DND-41 (cell line): ENCODE data around the gene PDE6B.
"Not testable (repeated sequence)": the region's sequence is repeated elsewhere in the genome, so short reads cannot be mapped to it uniquely, and the experiment has no call there.

Experiments
- ATAC-seq: fragments of 200-7000 bp; cut with Tn5 transposase; 3 replicates; pipeline ENCODE4 v1.9.1; 2021; ENCODE audit warnings: low read depth; ENCODE audit not compliant: insufficient read depth
- DNase-seq: peaks from one replicate; pipeline ENCODE4 v3.0.0-alpha.2; 2020
- H2AFZ ChIP-seq: 2 replicates; pipeline ENCODE4 v1.6.0; 2012; ENCODE audit warnings: low read depth, low read length
- H3K27ac ChIP-seq: 2 replicates; pipeline ENCODE4 v1.5.1; 2012; ENCODE audit warnings: low read length, inconsistent platforms
- H3K27me3 ChIP-seq: fragments of 200-600 bp; sonication (generic); 2 replicates; pipeline ENCODE4 v1.6.0; 2012; ENCODE audit warnings: low read length, mild to moderate bottlenecking, inconsistent platforms; ENCODE audit not compliant: insufficient read depth, poor library complexity
- H3K36me3 ChIP-seq: 2 replicates; pipeline ENCODE4 v1.5.1; 2012; ENCODE audit warnings: low read length, inconsistent platforms; ENCODE audit not compliant: insufficient read depth
- H3K4me1 ChIP-seq: 2 replicates; pipeline ENCODE4 v1.5.1; 2012; ENCODE audit warnings: mild to moderate bottlenecking, low read length; ENCODE audit not compliant: insufficient read depth
- H3K4me2 ChIP-seq: 2 replicates; pipeline ENCODE4 v1.6.0; 2012; ENCODE audit warnings: mild to moderate bottlenecking, moderate library complexity, low read length, inconsistent platforms; ENCODE audit not compliant: insufficient read depth
- H3K4me3 ChIP-seq, 2 experiments: fragments of 200-600 bp in 1 of 2; shearing (Covaris generic) in 1 of 2; 2 replicates each; pipeline ENCODE4 v1.5.1; 2012 to 2016; ENCODE audit warnings: inconsistent platforms in 2 of 2, low read length in 2 of 2, mild to moderate bottlenecking in 2 of 2, low read depth in 1 of 2, moderate library complexity in 1 of 2
- H3K79me2 ChIP-seq: 2 replicates; pipeline ENCODE4 v1.6.0; 2012; ENCODE audit warnings: low read length, inconsistent platforms; ENCODE audit not compliant: insufficient read depth
- H3K9ac ChIP-seq: 2 replicates; pipeline ENCODE4 v1.6.0; 2012; ENCODE audit warnings: low read depth, mild to moderate bottlenecking, inconsistent platforms, low read length, moderate library complexity
- H3K9me3 ChIP-seq: 2 replicates; pipeline ENCODE4 v1.5.1; 2012; ENCODE audit warnings: low read length, moderate library complexity, mild to moderate bottlenecking, inconsistent platforms; ENCODE audit not compliant: insufficient read depth, severe bottlenecking
- H4K20me1 ChIP-seq: 2 replicates; pipeline ENCODE4 v1.6.0; 2012; ENCODE audit warnings: low read length; ENCODE audit not compliant: insufficient read depth
- EZH2 ChIP-seq: IDR thresholded peaks from 3 replicates; pipeline ENCODE4 v1.6.1; 2012; ENCODE audit warnings: borderline replicate concordance, low read depth, mild to moderate bottlenecking, moderate library complexity, low read length, inconsistent platforms; ENCODE audit not compliant: severe bottlenecking
- TF ChIP-seq, protein P1 (sequence below): IDR thresholded peaks from 2 replicates; pipeline ENCODE4 v1.5.1; 2012; ENCODE audit warnings: borderline replicate concordance, low read length, moderate library complexity, mild to moderate bottlenecking; ENCODE audit not compliant: poor library complexity, severe bottlenecking; ENCODE audit errors: extremely low read depth

The PDE6B gene

DNA sequence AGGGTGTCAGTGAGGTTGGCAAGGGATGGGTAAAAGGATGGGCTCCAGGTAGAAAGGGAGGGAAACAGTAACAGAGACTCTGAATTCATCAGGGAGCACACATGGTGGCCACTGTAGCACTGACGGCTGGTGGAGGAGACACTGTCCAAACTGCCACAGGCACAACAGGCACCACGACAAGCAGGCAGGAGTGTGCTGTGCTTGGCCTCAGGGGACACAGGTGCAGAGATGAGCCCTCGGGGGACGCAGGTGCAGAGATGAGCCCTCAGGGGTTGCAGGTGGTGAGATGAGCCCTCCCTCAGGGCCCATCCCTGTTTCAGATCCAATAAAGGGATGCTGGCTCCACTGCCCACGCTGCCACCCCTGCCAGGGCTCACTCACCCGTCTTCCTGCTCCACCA, 7.6 kb downstream of the PDE6B start:
- Histone ChIP-seq H3K27ac (no peak overlapping the region), H2AFZ (no peak overlapping the region), H3K36me3 (no peaks in the 10 kb centered on the region), H4K20me1 (no peaks in the 10 kb centered on the region), H3K4me2 (no peak overlapping the region), H3K9ac (no peak overlapping the region), H3K79me2 (no peaks in the 10 kb centered on the region), H3K4me3 (no peak overlapping the region), H3K9me3 (peaks cover 16% of the 10 kb centered on the region), H3K4me1 (no peaks in the 10 kb centered on the region), H3K27me3 (no peaks in the 10 kb centered on the region)
- TF ChIP-seq, protein P1, sequence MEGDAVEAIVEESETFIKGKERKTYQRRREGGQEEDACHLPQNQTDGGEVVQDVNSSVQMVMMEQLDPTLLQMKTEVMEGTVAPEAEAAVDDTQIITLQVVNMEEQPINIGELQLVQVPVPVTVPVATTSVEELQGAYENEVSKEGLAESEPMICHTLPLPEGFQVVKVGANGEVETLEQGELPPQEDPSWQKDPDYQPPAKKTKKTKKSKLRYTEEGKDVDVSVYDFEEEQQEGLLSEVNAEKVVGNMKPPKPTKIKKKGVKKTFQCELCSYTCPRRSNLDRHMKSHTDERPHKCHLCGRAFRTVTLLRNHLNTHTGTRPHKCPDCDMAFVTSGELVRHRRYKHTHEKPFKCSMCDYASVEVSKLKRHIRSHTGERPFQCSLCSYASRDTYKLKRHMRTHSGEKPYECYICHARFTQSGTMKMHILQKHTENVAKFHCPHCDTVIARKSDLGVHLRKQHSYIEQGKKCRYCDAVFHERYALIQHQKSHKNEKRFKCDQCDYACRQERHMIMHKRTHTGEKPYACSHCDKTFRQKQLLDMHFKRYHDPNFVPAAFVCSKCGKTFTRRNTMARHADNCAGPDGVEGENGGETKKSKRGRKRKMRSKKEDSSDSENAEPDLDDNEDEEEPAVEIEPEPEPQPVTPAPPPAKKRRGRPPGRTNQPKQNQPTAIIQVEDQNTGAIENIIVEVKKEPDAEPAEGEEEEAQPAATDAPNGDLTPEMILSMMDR, result no peak
- no peak for TF ChIP-seq EZH2
- ATAC-seq, result no peak
- no peak for DNase-seq

DNA sequence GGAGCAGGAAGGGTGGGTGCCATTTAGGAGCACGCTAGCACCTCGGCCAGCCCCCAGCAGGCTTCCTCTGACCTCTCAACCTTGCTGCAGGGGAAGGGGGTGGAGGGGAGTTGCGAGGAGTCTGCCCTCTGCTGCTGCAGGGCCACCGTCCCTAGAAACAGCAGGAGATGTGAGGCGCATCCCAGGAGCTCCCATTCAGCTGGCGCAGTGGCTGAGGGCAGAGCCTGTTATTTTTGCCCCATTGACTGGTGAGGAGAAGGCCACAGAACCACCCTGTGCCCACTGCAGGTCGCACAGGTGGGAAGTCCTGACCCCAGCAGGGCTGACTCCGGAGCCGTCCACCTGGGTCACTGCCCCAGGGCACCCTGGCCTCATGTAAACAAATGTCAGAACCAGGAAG, 8.0 kb downstream of the PDE6B start:
- Histone ChIP-seq H3K36me3 (no peaks in the 10 kb centered on the region), H4K20me1 (no peaks in the 10 kb centered on the region), H3K27me3 (no peaks in the 10 kb centered on the region), H3K4me1 (no peaks in the 10 kb centered on the region), H3K4me3 (no peak overlapping the region), H3K9ac (no peak overlapping the region), H3K9me3 (peaks cover 16% of the 10 kb centered on the region), H3K4me2 (no peak overlapping the region), H3K79me2 (no peaks in the 10 kb centered on the region), H2AFZ (no peak overlapping the region), H3K27ac (no peak overlapping the region)
- DNase-seq (no peak), ATAC-seq (no peak)
- TF ChIP-seq, protein P1, result no peak
- TF ChIP-seq EZH2, result no peak

DNA sequence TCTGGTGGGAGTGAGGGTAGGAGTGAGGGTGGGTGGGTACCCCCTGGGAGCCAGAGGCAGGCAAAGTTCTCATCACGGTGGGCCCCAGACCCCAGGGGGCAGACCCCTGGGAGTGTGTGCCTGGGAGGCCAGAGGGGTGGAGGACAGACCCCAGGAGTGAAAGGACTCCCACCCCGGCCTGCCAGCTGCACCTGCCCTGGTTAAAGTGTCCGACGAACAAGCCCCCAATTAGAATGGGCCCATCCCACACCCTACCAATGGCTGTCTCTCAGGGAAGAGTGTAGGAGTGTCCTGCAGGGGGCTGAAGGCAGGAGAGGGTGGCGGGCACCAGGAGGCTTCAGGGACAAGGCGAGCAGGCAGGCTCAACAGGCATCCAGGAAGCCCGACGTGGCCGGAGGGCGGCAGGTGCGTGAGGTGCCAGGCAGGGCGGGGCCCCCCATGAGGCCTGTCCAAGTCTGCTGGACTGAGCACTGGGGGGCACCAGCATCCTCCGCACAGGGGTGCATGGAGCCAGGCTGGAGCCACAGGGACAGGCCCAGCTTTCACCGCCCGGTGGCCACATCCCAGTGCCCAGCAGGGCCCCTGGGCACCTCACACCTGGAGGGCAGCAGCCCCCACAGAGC, 8.7 kb downstream of the PDE6B start:
- no peak overlapping the region for H3K4me3 ChIP-seq
- H3K9me3 ChIP-seq, result peaks cover 16% of the 10 kb centered on the region
- TF ChIP-seq, protein P1, result no peak
- TF ChIP-seq EZH2, result no peak
- no peak overlapping the region for H2AFZ ChIP-seq
- no peaks in the 10 kb centered on the region for H3K36me3 ChIP-seq
- H3K4me1 ChIP-seq, result no peaks in the 10 kb centered on the region
- no peaks in the 10 kb centered on the region for H4K20me1 ChIP-seq
- DNase-seq (no peak), ATAC-seq (no peak)
- no peaks in the 10 kb centered on the region for H3K79me2 ChIP-seq
- H3K9ac ChIP-seq, result no peak overlapping the region
- H3K27ac ChIP-seq, result no peak overlapping the region
- H3K27me3 ChIP-seq, result no peaks in the 10 kb centered on the region
- H3K4me2 ChIP-seq, result no peak overlapping the region

DNA sequence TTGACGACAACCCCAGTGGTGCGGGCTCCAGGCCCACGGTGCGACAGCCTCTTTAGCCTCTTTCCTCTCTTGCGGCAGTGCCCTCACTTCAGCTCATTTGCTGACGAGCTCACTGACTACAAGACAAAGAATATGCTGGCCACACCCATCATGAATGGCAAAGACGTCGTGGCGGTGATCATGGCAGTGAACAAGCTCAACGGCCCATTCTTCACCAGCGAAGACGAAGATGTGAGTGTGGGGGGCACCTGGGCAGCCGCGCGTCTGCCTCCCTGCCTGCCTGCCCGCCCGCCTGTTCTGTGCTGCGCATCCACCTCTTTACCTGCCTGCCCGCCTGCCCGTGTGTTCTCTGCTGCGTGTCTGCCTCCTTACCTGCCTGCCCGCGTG, 9.2 kb downstream of the PDE6B start:
- H3K4me1 ChIP-seq, result no peaks in the 10 kb centered on the region
- DNase-seq (no peak), ATAC-seq (no peak)
- H3K79me2 ChIP-seq, result no peaks in the 10 kb centered on the region
- H2AFZ ChIP-seq, result no peak overlapping the region
- no peak for TF ChIP-seq EZH2
- TF ChIP-seq, protein P1, result no peak
- no peak overlapping the region for H3K4me2 ChIP-seq
- no peaks in the 10 kb centered on the region for H4K20me1 ChIP-seq
- no peak overlapping the region for H3K27ac ChIP-seq
- peaks cover 16% of the 10 kb centered on the region for H3K9me3 ChIP-seq
- no peak overlapping the region for H3K9ac ChIP-seq
- H3K36me3 ChIP-seq, result no peaks in the 10 kb centered on the region
- no peaks in the 10 kb centered on the region for H3K27me3 ChIP-seq
- H3K4me3 ChIP-seq, result no peak overlapping the region

DNA sequence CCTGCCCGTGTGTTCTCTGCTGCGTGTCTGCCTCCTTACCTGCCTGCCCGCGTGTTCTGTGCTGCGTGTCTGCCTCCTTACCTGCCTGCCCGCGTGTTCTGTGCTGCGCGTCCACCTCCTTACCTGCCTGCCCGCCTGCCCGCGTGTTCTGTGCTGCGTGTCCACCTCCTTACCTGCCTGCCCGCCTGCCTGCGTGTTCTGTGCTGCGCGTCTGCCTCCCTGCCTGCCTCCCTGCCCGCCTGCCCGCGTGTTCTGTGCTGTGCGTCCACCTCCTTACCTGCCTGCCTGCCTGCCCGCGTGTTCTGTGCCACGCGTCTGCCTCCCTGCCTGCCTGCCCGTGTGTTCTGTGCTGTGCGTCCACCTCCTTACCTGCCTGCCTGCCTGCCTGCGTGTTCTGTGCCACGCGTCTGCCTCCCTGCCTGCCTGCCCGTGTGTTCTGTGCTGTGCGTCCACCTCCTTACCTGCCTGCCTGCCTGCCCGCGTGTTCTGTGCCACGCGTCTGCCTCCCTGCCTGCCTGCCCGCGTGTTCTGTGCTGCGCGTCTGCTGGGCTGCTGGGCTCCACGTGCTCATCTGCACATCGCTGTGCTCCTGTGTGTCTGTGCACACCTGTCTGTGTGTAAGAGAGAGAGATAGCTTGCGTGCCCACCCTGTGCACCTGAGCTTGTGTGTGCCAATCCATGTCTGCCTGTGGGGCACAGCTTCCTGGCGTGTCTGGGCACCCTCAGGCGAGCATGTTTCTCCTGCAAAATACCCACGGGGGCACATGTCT, 9.9 kb downstream of the PDE6B start:
- not testable (repeated sequence) for H3K27ac ChIP-seq, H3K4me1 ChIP-seq, H2AFZ ChIP-seq, H3K36me3 ChIP-seq, H3K27me3 ChIP-seq, H3K4me2 ChIP-seq, H4K20me1 ChIP-seq, H3K9ac ChIP-seq, ATAC-seq, H3K79me2 ChIP-seq, DNase-seq, H3K4me3 ChIP-seq
- peaks cover 16% of the 10 kb centered on the region for H3K9me3 ChIP-seq
